ENCODE measurements around the gene KCNH5.

KCNH5 gene

GRCh38 chr14:62739647-62740046, 305.6 kb downstream of the KCNH5 start:
- DNase-seq (ENCODE audit: low read depth) = no peak

GRCh38 chr14:62736048-62737043, 308.9 kb downstream of the KCNH5 start:
- no peak for DNase-seq (ENCODE audit: low read depth)

- DNase-seq (ENCODE audit: low read depth) = no peak
Measured at GRCh38 chr14:62734831-62735230, 310.4 kb downstream of the KCNH5 start.

- no peak for DNase-seq (ENCODE audit: low read depth)
Measured at GRCh38 chr14:62722406-62722805, 322.9 kb downstream of the KCNH5 start.

GRCh38 chr14:62718629-62719028, 326.6 kb downstream of the KCNH5 start:
- DNase-seq (ENCODE audit: low read depth) = no peak

GRCh38 chr14:62711351-62712023, 333.8 kb downstream of the KCNH5 start:
- DNase-seq (ENCODE audit: low read depth) = no peak

- DNase-seq (ENCODE audit: low read depth) = no peak
Measured at GRCh38 chr14:62710811-62711210, 334.4 kb downstream of the KCNH5 start.

GRCh38 chr14:62709773-62710172, 335.5 kb downstream of the KCNH5 start:
- DNase-seq (ENCODE audit: low read depth) = no peak

- no peak for DNase-seq (ENCODE audit: low read depth)
Measured at GRCh38 chr14:62706217-62706616, 339.0 kb downstream of the KCNH5 start.

GRCh38 chr14:62697461-62697860, 347.8 kb downstream of the KCNH5 start:
- DNase-seq (ENCODE audit: low read depth) = no peak

GRCh38 chr14:62696929-62697328, 348.3 kb downstream of the KCNH5 start:
- DNase-seq (ENCODE audit: low read depth) = no peak

- no peak for DNase-seq (ENCODE audit: low read depth)
Measured at GRCh38 chr14:62696331-62696924, 348.8 kb downstream of the KCNH5 start.

GRCh38 chr14:62694075-62694474, 351.2 kb downstream of the KCNH5 start:
- DNase-seq (ENCODE audit: low read depth) = no peak

- DNase-seq (ENCODE audit: low read depth) = no peak
Measured at GRCh38 chr14:62692490-62693106, 352.7 kb downstream of the KCNH5 start.

- no peak for DNase-seq (ENCODE audit: low read depth)
Measured at GRCh38 chr14:62691647-62692489, 353.4 kb downstream of the KCNH5 start.

GRCh38 chr14:62689733-62690132, 355.5 kb downstream of the KCNH5 start:
- DNase-seq (ENCODE audit: low read depth) = no peak

- DNase-seq (ENCODE audit: low read depth) = no peak
Measured at GRCh38 chr14:62687818-62688217, 357.4 kb downstream of the KCNH5 start.

- no peak for DNase-seq (ENCODE audit: low read depth)
Measured at GRCh38 chr14:62684376-62684775, 360.9 kb downstream of the KCNH5 start.

- DNase-seq (ENCODE audit: low read depth) = no peak
Measured at GRCh38 chr14:62682208-62682607, 363.1 kb downstream of the KCNH5 start.

GRCh38 chr14:62674563-62675237, 370.6 kb downstream of the KCNH5 start:
- no peak for DNase-seq (ENCODE audit: low read depth)
